Astrocyte (in vitro differentiated cells and primary cell): Measurements from ENCODE around the gene ARHGAP26. TPM values are rescaled to one million over a fixed set of nuclear protein-coding genes. Genes with fewer than 3 reads are reported as not detected.

ENCODE experiments used
- DNase-seq: peaks from one replicate; pipeline ENCODE4 v3.0.0-alpha.2; 2010; ENCODE audit warnings: low read depth
- FAIRE-seq: peaks from 2 replicates; lab custom pipeline; 2011; peaks lifted over from hg19 to GRCh38; lab: Jason Lieb, UNC
- H2AFZ ChIP-seq: 2 replicates; pipeline ENCODE4 v1.6.0; 2012; ENCODE audit warnings: low read depth, low read length, inconsistent platforms
- H3K27ac ChIP-seq: 2 replicates; pipeline ENCODE4 v1.5.1; 2011; ENCODE audit warnings: low read depth, low read length, inconsistent platforms
- H3K27me3 ChIP-seq: 2 replicates; pipeline ENCODE4 v1.6.0; 2011; ENCODE audit warnings: low read length, inconsistent platforms; ENCODE audit not compliant: insufficient read depth
- H3K36me3 ChIP-seq: 2 replicates; pipeline ENCODE4 v1.5.1; 2011; ENCODE audit warnings: low read length, inconsistent platforms; ENCODE audit not compliant: insufficient read depth
- H3K4me1 ChIP-seq: 2 replicates; pipeline ENCODE4 v1.5.1; 2011; ENCODE audit warnings: low read length, inconsistent platforms; ENCODE audit not compliant: insufficient read depth
- H3K4me2 ChIP-seq: 2 replicates; pipeline ENCODE4 v1.6.0; 2012; ENCODE audit warnings: low read length, inconsistent platforms
- H3K4me3 ChIP-seq: 2 replicates; pipeline ENCODE4 v1.5.1; 2011; ENCODE audit warnings: low read depth, mild to moderate bottlenecking, low read length, inconsistent platforms; ENCODE audit not compliant: insufficient read depth
- H3K79me2 ChIP-seq: 2 replicates; pipeline ENCODE4 v1.6.0; 2012; ENCODE audit warnings: mild to moderate bottlenecking, low read length, inconsistent platforms; ENCODE audit not compliant: insufficient read depth
- H3K9ac ChIP-seq: 2 replicates; pipeline ENCODE4 v1.6.0; 2012; ENCODE audit warnings: mild to moderate bottlenecking, low read length, inconsistent platforms
- H3K9me3 ChIP-seq: 2 replicates; pipeline ENCODE4 v1.5.1; 2012; ENCODE audit warnings: low read depth, mild to moderate bottlenecking, low read length, inconsistent platforms; ENCODE audit not compliant: insufficient read depth
- H4K20me1 ChIP-seq: 2 replicates; pipeline ENCODE4 v1.6.0; 2012; ENCODE audit warnings: low read length, inconsistent platforms; ENCODE audit not compliant: insufficient read depth
- H3K27ac Mint-ChIP-seq: one replicate; pipeline ENCODE4 v1.8.0; 2021; ENCODE audit warnings: mild to moderate bottlenecking, mixed read lengths; ENCODE audit not compliant: unreplicated experiment
- H3K27me3 Mint-ChIP-seq: one replicate; pipeline ENCODE4 v1.8.0; 2021; ENCODE audit warnings: low read depth, mixed read lengths; ENCODE audit not compliant: unreplicated experiment
- H3K36me3 Mint-ChIP-seq: one replicate; pipeline ENCODE4 v1.8.0; 2021; ENCODE audit warnings: low read depth, mixed read lengths; ENCODE audit not compliant: unreplicated experiment
- H3K4me1 Mint-ChIP-seq: one replicate; pipeline ENCODE4 v1.8.0; 2021; ENCODE audit warnings: low read depth, mixed read lengths; ENCODE audit not compliant: unreplicated experiment
- H3K4me3 Mint-ChIP-seq: one replicate; pipeline ENCODE4 v1.8.0; 2021; ENCODE audit warnings: mild to moderate bottlenecking, moderate library complexity, mixed read lengths; ENCODE audit not compliant: unreplicated experiment
- H3K9me3 Mint-ChIP-seq: one replicate; pipeline ENCODE4 v1.8.0; 2021; ENCODE audit warnings: mild to moderate bottlenecking, mixed read lengths; ENCODE audit not compliant: unreplicated experiment
- EZH2 ChIP-seq: IDR thresholded peaks from 2 replicates; pipeline ENCODE4 v1.6.1; 2012; ENCODE audit warnings: mild to moderate bottlenecking, low read length, inconsistent platforms; ENCODE audit not compliant: insufficient read depth
- total RNA-seq: library from RNA; stranded (reverse); gene quantifications from 2 replicates; pipeline ENCODE4 v1.2.1, GENCODE V29; 2021
- TF ChIP-seq, protein P1 (sequence below): IDR thresholded peaks from 2 replicates; pipeline ENCODE4 v1.5.1; 2011; ENCODE audit warnings: low read depth, mild to moderate bottlenecking, inconsistent platforms, low read length, moderate library complexity; ENCODE audit not compliant: insufficient read depth

Gene ARHGAP26
- total RNA-seq, 1 donor from 2014 or later = 5.6 TPM

DNA sequence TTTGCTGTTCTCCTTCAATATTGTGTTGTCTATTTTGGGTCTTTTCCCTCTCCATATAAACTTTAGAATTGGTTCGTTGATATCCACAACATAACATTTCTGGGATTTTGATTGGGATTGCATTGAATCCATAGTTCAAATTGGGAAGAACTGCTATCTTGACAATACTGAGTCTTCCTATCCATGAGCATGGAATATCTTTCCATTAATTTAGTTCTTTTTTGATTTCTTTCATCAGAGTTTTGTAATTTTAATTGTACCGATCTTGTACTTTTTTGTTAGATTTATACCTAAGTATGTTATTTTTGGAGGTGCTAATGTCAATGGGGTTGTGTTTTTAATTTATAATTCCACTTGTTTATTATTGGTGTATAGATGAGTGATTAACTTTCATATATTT, 498.2 kb downstream of the ARHGAP26 start:
- Histone ChIP-seq H2AFZ (no peak overlapping the region), H3K4me3 (no peak overlapping the region), H3K27ac (no peak overlapping the region), H3K9me3 (no peaks in the 10 kb centered on the region), H4K20me1 (no peaks in the 10 kb centered on the region), H3K4me2 (no peak overlapping the region), H3K27me3 (no peaks in the 10 kb centered on the region), H3K79me2 (no peaks in the 10 kb centered on the region), H3K9ac (no peak overlapping the region), H3K4me1 (no peaks in the 10 kb centered on the region), H3K36me3 (no peaks in the 10 kb centered on the region)
- H3K4me1 Mint-ChIP-seq = no peaks in the 10 kb centered on the region
- TF ChIP-seq, protein P1, sequence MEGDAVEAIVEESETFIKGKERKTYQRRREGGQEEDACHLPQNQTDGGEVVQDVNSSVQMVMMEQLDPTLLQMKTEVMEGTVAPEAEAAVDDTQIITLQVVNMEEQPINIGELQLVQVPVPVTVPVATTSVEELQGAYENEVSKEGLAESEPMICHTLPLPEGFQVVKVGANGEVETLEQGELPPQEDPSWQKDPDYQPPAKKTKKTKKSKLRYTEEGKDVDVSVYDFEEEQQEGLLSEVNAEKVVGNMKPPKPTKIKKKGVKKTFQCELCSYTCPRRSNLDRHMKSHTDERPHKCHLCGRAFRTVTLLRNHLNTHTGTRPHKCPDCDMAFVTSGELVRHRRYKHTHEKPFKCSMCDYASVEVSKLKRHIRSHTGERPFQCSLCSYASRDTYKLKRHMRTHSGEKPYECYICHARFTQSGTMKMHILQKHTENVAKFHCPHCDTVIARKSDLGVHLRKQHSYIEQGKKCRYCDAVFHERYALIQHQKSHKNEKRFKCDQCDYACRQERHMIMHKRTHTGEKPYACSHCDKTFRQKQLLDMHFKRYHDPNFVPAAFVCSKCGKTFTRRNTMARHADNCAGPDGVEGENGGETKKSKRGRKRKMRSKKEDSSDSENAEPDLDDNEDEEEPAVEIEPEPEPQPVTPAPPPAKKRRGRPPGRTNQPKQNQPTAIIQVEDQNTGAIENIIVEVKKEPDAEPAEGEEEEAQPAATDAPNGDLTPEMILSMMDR = no peak
- no peak for TF ChIP-seq EZH2
- H3K27ac Mint-ChIP-seq = no peak overlapping the region
- H3K4me3 Mint-ChIP-seq = no peak overlapping the region
- peaks cover 2% of the 10 kb centered on the region for H3K36me3 Mint-ChIP-seq
- FAIRE-seq (peak; percentile 26), DNase-seq (no peak)
- H3K27me3 Mint-ChIP-seq = no peaks in the 10 kb centered on the region
- H3K9me3 Mint-ChIP-seq = peaks cover 7% of the 10 kb centered on the region

DNA sequence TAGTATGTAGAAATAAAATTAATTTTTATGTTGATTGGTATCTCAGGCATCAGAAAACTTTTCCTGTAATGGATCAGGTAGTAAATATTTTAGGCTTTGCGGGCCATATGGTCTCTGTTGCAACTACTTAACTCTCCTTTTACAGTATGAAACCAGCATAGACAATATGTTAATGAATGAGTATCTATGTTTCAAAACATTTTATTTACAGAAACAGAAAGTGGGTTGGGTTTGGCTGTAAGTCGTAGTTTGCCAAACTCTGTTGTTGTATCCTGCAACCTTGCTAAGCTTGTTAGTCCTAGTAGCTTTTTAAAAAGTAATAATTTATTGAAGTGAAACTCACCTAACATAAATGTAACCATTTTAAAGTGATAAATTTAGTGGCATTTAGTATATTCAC, 501.3 kb downstream of the ARHGAP26 start:
- Histone ChIP-seq H3K79me2 (no peaks in the 10 kb centered on the region), H3K4me1 (no peaks in the 10 kb centered on the region), H3K36me3 (peaks cover 3% of the 10 kb centered on the region), H3K4me3 (no peak overlapping the region), H3K27ac (no peak overlapping the region), H3K9me3 (no peaks in the 10 kb centered on the region), H4K20me1 (no peaks in the 10 kb centered on the region), H3K9ac (no peak overlapping the region), H2AFZ (no peak overlapping the region), H3K27me3 (no peaks in the 10 kb centered on the region), H3K4me2 (no peak overlapping the region)
- peaks cover 2% of the 10 kb centered on the region for H3K36me3 Mint-ChIP-seq
- H3K27ac Mint-ChIP-seq = no peak overlapping the region
- FAIRE-seq (no peak), DNase-seq (no peak)
- H3K9me3 Mint-ChIP-seq = peaks cover 7% of the 10 kb centered on the region
- no peaks in the 10 kb centered on the region for H3K4me1 Mint-ChIP-seq
- TF ChIP-seq, protein P1 = no peak
- TF ChIP-seq EZH2 = no peak
- H3K4me3 Mint-ChIP-seq = no peak overlapping the region
- no peaks in the 10 kb centered on the region for H3K27me3 Mint-ChIP-seq

DNA sequence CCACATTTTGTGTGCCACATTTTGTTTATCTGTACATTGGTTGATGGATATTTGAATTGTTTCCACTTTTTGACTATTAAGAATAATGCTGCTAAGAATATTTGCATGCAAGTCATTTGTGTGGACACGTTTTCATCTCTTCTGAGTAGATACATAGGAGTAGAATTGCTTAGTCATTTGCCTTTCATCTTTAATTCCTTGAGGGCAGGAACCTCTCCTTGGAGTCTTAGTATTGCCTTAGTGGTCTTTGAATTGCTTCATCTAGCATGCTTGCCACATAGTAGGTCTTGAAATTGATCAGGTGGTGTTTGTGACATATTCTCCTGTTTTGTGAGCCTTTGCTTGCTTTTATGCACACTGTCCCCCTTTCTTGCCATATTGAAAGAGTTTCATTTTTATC, 504.8 kb downstream of the ARHGAP26 start:
- Mint-ChIP-seq H3K27me3 (no peaks in the 10 kb centered on the region), H3K36me3 (no peaks in the 10 kb centered on the region), H3K4me3 (no peak overlapping the region), H3K4me1 (no peaks in the 10 kb centered on the region), H3K27ac (no peak overlapping the region), H3K9me3 (no peaks in the 10 kb centered on the region)
- H3K4me3 ChIP-seq = no peak overlapping the region
- H3K27ac ChIP-seq = no peak overlapping the region
- DNase-seq (no peak), FAIRE-seq (no peak)
- peaks cover 3% of the 10 kb centered on the region for H3K36me3 ChIP-seq
- H3K9ac ChIP-seq = no peak overlapping the region
- no peak overlapping the region for H2AFZ ChIP-seq
- peaks cover 3% of the 10 kb centered on the region for H3K4me1 ChIP-seq
- TF ChIP-seq, protein P1 = no peak
- no peak for TF ChIP-seq EZH2
- H3K9me3 ChIP-seq = no peaks in the 10 kb centered on the region
- H4K20me1 ChIP-seq = no peaks in the 10 kb centered on the region
- H3K4me2 ChIP-seq = no peak overlapping the region
- no peaks in the 10 kb centered on the region for H3K79me2 ChIP-seq
- no peaks in the 10 kb centered on the region for H3K27me3 ChIP-seq
